Hematopoietic multipotent progenitor cell treated with erythropoietin and hydrocortisone succinate and interleukin-3 and kit ligand, for 8 days (in vitro differentiated cells): ENCODE results near the gene SLC24A4.
A peak's percentile ranks its signal among the peaks of the same experiment; 100 is the strongest.
"Not testable (repeated sequence)": the region's sequence is repeated elsewhere in the genome, so short reads cannot be mapped to it uniquely, and the experiment has no call there.

Source experiments
- DNase-seq: peaks from one replicate; pipeline ENCODE4 v3.0.0-alpha.2; 2015

SLC24A4 gene

GRCh38 chr14:92528486-92529100 lies 205.6 kb downstream of the SLC24A4 start:
- DNase-seq: no peak

- peak; percentile 48 for DNase-seq
Measured at GRCh38 chr14:92529903-92530302, 206.9 kb downstream of the SLC24A4 start.

DNA sequence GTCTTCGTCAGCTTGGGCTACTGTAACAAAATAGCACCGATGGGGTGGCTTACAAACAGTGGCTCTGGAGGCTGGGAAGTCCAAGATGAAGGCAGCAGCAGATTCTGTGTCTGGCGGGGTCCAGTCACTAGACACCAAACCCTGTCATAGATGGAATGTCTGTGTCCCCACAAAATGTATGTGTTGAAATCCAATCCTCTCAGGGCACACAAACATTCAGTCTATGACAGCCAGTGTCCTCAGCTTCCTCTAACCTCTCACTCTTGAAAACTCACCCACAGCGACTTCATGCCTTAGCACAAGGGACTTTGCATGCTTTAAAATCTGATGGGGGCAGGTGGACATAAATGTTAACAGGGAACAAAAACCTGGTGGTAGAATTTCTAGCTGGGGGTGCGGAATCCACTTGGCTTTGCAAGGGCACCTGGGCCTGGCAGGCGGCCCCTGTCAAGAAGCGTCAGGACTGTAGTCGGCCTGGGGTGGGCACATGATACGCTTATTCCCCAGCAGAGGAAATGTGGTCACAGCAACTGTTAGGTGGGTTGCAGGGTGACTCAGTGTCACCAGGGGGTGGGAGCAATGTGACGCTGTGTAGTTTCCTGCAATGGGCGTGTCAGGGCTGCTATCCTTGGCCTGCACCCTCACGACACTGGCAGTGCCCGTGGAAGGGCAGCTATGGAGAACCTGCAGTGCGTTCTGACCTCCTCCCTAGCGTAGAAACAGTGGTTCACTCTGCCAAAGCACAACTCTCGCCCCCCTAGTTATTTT lies 208.3 kb downstream of the SLC24A4 start:
- DNase-seq: peak; percentile 77

DNA sequence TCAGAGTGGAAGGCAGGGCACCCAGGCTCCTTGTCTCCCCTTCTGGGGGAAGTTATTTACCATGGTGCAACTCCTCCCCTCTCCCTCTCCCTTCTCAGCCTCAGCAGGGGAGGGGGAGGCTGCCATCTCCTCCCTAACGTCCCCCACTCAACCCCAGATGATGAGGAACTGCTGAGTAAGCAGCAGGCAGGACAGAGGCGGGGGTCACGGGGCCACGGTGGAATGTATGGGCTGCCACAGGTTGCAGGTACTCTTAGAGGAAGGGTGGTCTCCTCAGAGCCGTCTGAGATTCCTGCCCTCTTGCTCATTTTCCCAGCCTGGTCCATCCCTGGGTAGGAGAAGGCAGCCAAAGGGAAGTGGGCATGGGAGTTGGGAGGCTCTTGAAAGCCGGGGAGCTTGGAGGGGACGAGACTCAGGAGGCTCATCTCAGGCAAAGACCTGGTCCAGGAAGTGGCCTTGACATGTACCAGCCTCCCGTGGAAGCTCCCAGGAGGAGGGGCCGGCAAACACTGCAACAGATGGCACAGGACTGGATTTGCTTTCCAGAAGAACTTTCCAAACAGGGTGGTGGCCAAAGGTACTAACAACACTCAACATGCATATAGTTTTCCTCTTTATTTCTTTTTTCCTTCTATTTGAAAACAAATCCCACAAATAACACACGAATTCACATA lies 209.7 kb downstream of the SLC24A4 start:
- DNase-seq: no peak

- DNase-seq: peak; percentile 65
Measured at GRCh38 chr14:92534932-92535643, 212.1 kb downstream of the SLC24A4 start.

DNA sequence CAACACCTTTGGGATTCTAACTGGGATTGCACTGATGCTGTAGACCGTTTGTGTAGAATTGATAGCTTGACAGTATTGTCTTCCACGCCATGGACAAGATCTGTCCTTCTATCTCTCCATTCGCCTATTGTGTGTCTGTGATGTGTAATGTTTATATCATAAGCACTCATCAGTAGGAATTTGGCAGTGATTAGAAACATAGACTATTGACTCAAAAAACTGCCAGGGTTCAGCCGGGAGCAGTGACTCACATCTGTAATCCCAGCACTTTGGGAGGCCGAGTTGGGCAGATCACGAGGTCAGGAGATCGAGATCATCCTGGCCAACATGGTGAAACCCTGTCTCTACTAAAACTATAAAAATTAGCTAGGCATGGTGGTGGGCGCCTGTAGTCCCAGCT lies 213.3 kb downstream of the SLC24A4 start:
- not testable (repeated sequence) for DNase-seq

DNA sequence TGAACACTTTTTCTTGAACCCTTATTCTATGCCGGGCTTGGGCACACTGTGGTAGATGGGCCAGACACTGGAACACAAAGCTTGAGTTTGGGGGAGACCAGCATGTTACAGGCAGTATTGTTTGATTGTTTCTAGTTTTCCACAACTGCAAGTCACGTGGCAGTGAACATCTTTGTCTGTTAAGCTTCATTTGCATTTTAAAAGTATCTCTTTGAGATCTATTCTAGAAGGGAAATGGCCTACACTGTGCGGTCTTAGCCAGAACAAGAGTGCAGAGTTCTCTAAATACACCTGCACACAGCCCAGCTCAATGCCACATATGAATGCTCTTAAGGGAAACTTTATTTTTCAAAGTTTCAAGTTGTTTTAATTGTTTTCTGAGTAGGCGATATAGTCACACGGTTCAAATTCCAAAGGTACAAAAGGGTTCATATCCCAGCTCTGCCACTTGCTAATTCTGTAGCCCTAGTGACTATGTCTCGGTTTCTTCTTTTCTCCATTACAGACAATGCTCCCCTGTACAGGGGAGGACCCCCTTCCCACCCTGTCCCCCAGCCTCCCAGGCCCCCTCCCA lies 215.5 kb downstream of the SLC24A4 start:
- DNase-seq: no peak

DNA sequence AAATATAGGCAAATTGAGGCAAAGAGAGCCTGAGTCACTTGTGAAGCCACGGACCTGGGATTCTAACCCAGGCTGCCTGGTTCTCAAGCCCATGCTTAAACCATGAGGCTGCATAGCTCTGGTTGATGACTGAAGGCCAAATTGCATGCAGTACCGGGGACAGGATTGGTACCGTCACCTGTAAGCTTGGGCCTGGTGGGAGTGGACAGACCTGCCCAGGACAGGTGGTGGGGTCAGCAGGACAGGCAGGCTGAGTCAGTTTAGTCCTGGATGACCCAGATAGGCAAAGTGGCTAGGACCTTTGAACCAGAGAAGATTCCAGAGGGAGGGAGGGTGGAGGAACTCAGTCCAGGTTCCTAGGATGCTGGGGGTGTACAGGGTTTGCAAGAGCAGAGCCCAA lies 216.5 kb downstream of the SLC24A4 start:
- no peak for DNase-seq

DNA sequence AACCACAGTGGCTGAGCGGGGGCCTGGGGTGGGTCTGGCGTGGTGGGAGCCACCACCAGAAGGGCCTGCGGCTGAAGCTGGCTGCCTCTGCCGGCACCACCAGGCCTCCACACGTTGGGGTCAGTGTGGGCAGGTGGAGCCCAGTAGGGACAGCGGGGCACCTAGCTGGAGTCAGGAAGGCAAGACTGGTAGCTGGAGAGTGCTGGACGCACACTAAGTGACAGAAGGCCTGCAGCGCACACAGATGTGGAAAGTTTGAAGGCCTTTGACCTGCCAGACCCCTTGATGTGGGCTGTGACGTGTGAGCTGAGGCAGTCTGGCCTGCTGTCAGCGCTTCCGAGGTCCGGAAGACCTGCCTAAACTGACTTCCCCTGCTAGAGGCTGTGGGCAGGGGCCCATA lies 216.9 kb downstream of the SLC24A4 start:
- DNase-seq: no peak

GRCh38 chr14:92540472-92541048 lies 217.6 kb downstream of the SLC24A4 start:
- peak; percentile 70 for DNase-seq

GRCh38 chr14:92542766-92543554 lies 220.0 kb downstream of the SLC24A4 start:
- DNase-seq: no peak

DNA sequence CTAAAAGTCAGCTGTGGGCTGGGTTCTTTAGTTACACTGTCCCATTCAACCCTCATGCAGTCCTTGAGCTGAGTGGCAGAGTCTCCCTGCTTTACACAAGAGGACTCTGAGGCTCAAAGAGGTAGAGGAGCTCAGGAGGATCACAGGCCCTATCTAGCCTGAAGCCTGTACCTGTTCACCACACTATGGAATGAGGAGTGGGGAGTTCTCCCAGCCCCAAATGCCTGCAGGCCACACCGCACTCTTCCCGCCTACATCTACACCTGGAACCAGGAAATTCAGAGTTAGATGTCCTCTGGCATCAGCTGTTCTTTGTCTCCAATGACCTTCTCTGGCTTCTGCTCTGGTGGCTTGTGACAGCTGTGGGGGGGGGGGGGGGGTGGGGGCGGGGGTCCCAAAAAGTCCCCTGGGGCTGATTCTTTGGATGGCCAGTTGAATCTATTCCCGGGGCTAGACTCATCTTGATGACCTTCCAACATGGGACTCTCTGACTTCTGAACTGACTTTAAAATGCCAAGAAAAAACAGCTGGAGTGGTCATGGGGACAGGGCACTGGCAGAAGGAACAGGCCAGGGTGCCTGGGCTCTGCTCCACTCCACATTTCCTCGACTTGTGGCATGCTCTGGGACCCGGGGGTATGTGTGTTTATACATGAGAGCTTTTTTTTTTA lies 221.2 kb downstream of the SLC24A4 start:
- no peak for DNase-seq

- DNase-seq: peak; percentile 58
Measured at GRCh38 chr14:92546347-92547053, 223.5 kb downstream of the SLC24A4 start.

DNA sequence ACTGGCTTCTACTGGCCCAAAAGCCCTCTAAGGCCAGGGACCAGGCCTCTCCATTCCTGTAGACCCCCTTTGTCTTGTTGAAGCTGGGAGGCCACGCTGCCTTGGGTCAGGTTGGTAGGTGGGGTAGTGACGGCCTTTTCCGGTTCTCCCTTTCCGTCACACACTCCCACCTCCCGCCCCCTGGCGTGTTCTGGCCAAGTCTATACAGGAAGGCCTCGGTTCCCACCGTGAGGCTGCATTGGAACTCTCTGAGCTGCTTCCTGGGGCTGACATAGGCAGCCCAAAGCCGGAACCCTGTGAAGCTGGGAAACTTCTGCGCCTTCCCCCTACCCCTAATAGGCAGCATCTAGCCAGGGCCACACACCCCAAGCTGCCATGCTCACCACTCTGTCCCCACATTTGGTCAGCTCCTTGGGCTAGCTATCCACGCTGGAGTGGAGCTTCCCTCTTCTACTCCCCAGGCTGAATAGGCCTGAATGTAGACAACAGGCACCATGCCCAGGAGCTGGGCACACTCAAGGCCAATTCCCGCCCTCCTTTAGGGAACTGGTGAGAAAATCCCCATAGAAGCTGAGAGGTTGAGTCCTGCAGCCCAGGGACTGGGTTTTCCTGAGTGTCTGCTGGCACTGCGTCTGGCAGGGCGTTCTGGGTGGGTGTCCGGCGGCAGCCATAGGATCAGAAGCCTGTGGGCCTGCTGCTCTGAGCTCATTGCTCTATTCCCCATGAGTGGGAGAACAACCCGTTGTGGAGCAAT lies 226.3 kb downstream of the SLC24A4 start:
- DNase-seq: peak; percentile 44

- peak; percentile 97 for DNase-seq
Measured at GRCh38 chr14:92549859-92550230, 226.9 kb downstream of the SLC24A4 start.
